HG03139 (cell line): ENCODE results near the gene CDK14.

Experiments
- ATAC-seq: cut with Tn5 transposase; IDR thresholded peaks from one replicate; pipeline ENCODE4 v1.9.1; 2021; ENCODE audit not compliant: unreplicated experiment

The CDK14 gene

DNA sequence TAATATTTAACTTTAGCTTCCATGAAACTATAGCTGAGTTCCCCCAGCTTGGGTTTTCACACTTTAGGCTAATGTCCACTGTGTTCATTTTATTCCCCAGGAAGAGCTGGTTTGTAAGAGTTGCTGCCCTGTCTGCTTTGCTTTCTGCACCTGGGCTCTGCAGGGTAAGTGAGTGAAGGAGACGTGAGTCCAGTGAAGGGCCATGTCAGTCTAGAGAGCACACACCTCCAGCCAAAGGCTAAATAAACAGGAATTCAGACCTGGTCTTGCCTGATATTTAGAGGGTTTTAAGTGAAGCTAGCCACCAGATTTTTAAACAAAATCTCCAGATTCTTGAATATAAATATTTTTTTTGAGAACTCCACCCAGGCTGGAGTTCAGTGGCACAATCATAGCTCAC lies 643.7 kb downstream of the CDK14 start:
- ATAC-seq: no peak

DNA sequence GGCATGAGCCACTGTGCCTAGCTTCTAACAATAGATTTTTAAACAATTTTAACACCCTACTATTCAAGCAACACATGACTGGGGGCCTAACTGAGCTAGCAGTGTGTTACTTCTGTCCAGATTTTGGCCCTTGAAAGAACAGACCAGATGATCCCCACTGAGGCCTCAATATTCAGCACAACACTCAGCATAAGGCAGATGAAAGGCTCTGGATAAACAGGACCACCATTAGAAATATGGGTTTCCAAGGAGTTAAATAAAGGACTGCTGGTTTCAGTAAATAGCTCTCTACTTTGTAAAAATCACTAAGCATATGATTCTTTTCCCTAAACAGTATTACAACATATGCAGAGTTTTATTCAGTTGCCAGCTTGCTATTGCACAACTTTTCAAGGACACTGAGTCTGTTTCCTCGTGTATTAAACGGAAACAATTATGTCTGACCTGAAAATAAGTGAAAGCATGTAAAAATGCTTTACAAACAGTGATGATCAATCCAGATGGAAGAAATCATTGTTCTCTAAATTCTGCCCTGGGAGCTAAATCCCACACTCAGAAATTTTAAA lies 644.3 kb downstream of the CDK14 start:
- ATAC-seq: no peak

DNA sequence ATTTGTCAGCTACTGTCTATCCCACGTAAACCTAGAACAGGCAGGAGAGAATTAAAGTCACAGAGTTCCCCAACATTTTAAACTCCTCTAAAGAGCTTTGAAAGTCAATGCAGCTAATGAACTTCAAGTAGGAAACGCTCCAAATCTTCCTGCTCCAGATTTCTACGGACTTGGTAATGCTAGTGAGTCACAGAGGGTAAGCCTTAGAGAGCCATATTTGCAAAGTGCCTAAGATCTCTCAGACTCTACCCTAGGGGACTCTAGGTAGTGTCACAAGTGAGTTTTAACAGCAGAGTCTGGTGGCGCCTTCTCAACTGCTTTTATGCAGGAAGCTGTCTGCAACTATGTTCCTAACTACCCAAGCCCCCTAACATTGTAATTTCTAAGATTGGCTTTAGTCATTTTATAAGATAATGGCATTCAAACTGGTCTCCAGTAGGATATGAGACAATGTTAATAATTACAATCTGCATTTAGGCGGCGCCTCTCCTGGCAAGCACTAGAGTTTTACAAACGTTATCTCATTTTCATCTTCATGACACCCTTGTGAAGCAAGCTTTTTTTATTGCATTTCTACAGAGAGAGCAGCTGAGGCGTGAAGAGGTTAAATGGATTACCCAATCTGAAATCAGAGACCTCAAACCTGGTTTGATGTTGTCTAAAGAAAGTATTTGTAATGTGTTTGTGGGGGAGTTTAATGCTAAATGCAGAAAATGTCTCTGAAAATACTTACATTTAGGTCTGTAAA lies 646.1 kb downstream of the CDK14 start:
- no peak for ATAC-seq

DNA sequence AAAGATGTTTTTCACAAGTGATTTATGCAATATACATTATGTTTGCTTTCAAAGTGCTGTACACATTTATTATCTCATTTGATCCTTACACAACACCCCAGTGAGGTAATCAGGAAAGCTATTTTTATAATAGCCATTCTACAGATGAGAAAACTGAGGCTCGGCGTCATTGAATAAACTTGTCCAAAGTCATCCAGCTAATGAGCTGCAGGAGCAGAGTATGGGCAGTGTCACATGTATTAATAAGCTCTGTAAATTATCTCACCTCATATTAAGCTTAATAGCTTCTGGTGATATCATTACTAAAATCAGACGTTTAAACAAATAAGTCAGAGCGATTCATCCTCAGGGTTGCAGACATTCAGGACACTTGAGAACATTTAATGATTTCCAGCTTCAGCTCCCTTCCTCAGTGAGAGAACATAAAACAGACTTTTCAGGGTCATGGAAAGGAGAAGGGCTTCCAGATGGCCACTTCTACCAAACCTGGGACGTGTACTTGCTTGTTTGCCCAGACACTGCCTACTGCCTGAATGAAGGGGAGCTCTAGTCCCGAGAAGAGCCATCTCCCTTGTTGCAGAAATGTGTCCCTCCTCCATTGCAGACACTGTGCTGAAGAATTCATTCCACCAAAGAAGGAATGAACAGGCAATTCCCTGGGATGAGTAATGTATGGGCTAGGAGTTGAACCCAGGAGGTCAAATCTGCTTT lies 647.6 kb downstream of the CDK14 start:
- ATAC-seq: no peak

DNA sequence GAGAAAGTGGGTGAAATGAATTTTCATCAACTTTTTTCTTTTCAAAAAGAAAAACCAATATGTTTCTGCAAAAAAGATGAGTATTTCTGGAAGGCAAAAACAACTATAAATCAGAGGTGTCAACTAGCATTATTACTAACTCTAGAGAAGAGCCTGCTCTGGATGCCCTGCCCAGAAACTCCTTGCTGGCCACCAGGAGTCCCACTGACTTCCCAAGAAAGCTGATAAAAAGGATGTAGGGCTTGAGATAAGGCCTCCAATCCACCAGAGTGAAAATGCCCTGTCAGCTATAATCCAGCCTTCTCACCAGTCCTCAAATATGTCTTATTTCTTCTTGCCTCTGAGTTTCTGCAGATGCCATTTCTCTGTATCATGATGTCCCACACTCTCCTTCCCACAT lies 651.4 kb downstream of the CDK14 start:
- ATAC-seq: no peak

DNA sequence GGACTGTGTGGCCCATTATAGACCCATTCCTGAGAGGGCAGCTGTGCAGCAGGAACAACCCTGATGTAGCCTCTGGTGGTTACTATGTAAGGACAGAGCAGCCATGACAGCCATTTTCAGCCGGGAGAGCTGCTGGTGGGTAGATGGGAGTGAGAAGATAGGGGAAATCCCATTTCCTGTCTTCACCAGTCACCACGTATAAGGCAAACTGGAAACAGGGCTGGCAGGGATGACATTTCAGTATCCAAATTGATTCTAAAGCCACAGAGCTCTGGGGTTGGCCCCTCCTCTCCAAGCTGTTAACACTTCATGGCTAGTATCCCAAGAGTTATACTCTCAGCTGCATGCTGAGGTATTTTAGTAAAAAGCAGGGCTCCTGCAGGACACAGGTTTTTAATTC lies 652.9 kb downstream of the CDK14 start:
- ATAC-seq: no peak

DNA sequence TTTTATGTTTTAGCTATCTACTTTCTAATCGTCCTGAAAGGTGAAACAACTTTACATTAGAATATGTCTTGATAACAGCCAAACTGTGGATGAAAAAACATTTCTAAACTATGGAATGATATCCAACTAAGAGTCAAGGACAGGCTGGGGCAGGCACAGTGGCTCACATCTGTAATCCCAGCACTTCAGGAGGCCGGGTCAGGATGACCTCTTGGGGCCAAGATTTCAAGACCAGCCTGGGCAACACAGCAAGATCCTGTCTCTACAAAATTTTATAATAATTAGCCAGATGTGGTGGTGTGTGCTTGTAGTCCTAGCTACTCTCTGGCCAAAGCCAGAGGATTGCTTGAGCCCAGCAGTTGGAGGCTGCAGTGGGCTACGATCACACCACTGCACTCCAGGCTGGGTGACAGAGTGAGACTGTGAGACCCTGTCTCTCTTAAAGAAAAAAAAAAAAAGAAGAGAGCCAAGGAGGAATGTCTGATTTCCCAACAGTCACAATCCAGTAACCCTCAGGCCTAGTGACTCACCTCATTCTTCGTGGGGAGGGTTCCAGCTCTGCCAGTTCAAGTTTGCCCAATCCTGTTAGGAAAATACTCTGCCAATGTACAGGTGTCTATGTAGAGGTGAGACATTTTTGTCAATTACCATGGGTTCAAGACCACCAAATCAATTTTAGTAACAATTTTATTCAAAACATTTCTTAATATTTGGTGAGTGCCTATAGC lies 653.5 kb downstream of the CDK14 start:
- no peak for ATAC-seq

DNA sequence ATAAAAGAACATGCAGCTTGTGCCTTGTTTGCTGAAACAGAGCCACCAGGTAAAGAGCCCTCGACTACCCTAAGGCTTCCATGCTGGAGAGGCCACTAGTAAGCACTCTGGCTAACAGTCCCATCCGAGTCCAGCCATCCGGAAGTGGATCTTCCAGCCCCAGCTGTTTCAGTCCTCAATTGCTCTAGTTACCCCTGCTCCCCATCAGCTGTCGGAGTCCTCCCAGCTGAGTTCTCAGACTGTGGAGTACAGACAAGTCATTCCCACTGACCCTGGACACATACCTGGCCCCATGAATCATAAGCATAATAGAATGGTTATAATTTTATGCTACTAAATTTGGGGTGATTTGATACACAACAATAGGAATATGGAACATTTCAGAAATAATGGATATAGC lies 654.6 kb downstream of the CDK14 start:
- ATAC-seq: no peak

DNA sequence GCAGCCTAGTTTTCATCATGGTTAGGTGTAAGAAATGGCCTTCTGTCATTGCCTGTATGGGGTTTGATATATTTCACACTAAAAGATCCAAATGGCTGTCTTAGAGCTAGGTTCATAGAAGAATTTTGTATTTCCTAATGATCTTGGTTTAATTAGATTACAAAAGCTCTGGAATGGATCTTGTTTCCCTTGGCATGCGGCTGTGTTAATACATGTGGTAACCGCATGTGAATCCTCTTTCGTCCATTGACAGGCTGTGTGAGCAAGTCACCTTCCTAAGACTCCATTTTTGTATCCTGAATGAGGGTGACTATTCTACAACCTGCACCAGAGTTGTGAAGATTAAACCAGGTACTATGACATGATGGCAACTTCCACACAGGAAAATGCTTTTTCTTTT lies 655.8 kb downstream of the CDK14 start:
- ATAC-seq: no peak
